Testis (tissue), 2 donors: Measurements from ENCODE around the gene ERC2.

Experiments
- POLR2A ChIP-seq: fragments of 450-650 bp; IDR thresholded peaks from one replicate; pipeline ENCODE4 v1.6.1; 2017; ENCODE audit warnings: antibody characterized with exemption, mild to moderate bottlenecking, moderate library complexity
- TF ChIP-seq, protein P1 (sequence below), 3 experiments: fragments of 450-650 bp in 2 of 3; fragments of 200-600 bp in 1 of 3; sonication (generic) in 1 of 3; IDR thresholded peaks; one replicate each; pipeline ENCODE4 v1.5.1; 2016 to 2019; ENCODE audit warnings: antibody characterized with exemption in 3 of 3, mild to moderate bottlenecking in 2 of 3, moderate library complexity in 1 of 3

DNA sequence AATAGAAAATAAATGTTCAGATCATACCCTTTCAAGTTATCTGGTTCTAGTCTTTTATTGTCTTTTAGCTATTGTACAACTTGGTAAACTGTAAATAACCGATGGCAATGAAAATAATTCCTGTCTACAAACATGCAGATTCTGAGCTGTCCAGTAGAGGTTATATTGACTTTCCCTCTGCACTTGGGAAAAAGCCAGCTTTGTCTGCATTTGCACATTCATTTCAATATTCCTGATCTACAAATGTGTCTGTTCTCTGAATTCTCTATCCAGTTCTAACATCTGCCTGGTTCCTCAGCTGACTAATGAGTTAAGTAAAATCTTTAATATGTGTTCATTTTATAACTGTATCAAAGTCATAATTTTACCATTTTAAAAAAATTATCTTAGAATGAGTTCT, 408.5 kb downstream of the ERC2 start:
- TF ChIP-seq, protein P1, sequence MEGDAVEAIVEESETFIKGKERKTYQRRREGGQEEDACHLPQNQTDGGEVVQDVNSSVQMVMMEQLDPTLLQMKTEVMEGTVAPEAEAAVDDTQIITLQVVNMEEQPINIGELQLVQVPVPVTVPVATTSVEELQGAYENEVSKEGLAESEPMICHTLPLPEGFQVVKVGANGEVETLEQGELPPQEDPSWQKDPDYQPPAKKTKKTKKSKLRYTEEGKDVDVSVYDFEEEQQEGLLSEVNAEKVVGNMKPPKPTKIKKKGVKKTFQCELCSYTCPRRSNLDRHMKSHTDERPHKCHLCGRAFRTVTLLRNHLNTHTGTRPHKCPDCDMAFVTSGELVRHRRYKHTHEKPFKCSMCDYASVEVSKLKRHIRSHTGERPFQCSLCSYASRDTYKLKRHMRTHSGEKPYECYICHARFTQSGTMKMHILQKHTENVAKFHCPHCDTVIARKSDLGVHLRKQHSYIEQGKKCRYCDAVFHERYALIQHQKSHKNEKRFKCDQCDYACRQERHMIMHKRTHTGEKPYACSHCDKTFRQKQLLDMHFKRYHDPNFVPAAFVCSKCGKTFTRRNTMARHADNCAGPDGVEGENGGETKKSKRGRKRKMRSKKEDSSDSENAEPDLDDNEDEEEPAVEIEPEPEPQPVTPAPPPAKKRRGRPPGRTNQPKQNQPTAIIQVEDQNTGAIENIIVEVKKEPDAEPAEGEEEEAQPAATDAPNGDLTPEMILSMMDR (IDR thresholded peaks at IDR 0.05) = no peak
- no peak for TF ChIP-seq POLR2A
